Lung (tissue), 12 donors: ENCODE measurements around the gene RPH3AL. TPM values are rescaled to one million over a fixed set of nuclear protein-coding genes. Genes with fewer than 3 reads are reported as not detected.

ENCODE experiments used
- ATAC-seq: fragments of 200-7000 bp; cut with Tn5 transposase; one replicate; pipeline ENCODE4 v1.9.1; 2020; ENCODE audit warnings: moderate number of reproducible peaks; ENCODE audit not compliant: insufficient read depth, low FRiP score
- DNase-seq, 3 donors: peaks; one replicate each; pipeline ENCODE4 v3.0.0-alpha.2; 2013 to 2017
- H3K27ac ChIP-seq, 2 donors: one replicate each; pipeline ENCODE4 v1.5.1; 2013; ENCODE audit warnings: mild to moderate bottlenecking in 2 of 2, moderate library complexity in 2 of 2, control low read depth in 1 of 2, inconsistent platforms in 1 of 2, low read depth in 1 of 2, low read length in 1 of 2
- H3K27me3 ChIP-seq, 3 donors: one replicate each; pipeline ENCODE4 v1.5.1; 2013; ENCODE audit warnings: low read length in 2 of 3; ENCODE audit not compliant: control insufficient read depth in 3 of 3, insufficient read depth in 3 of 3
- H3K36me3 ChIP-seq, 4 donors: one replicate each; pipeline ENCODE4 v1.5.1; 2013; ENCODE audit warnings: low read length in 4 of 4, mild to moderate bottlenecking in 1 of 4, moderate library complexity in 1 of 4; ENCODE audit not compliant: control insufficient read depth in 4 of 4, insufficient read depth in 4 of 4
- H3K4me1 ChIP-seq, 5 donors: one replicate each; pipeline ENCODE4 v1.5.1; 2013; ENCODE audit warnings: low read length in 5 of 5, mild to moderate bottlenecking in 2 of 5, moderate library complexity in 1 of 5; ENCODE audit not compliant: control insufficient read depth in 5 of 5, insufficient read depth in 5 of 5
- H3K4me3 ChIP-seq: one replicate; pipeline ENCODE4 v1.5.1; 2013; ENCODE audit warnings: mild to moderate bottlenecking, control low read depth, moderate library complexity
- H3K9ac ChIP-seq, 2 donors: one replicate each; pipeline ENCODE4 v1.5.1; 2013; ENCODE audit warnings: low read length in 2 of 2, control low read depth in 1 of 2; ENCODE audit not compliant: insufficient read depth in 1 of 2
- H3K9me3 ChIP-seq, 4 donors: one replicate each; pipeline ENCODE4 v1.5.1; 2013; ENCODE audit warnings: low read length in 3 of 4, mild to moderate bottlenecking in 1 of 4, moderate library complexity in 1 of 4; ENCODE audit not compliant: control insufficient read depth in 4 of 4, insufficient read depth in 3 of 4
- CTCF ChIP-seq: IDR thresholded peaks from 2 replicates; pipeline ENCODE4 v1.5.1; 2012; ENCODE audit warnings: mild to moderate bottlenecking; ENCODE audit errors: control extremely low read depth, extremely low read depth
- WGBS, 2 donors: extraction: QIAGEN DNeasy Blood & Tissue Kit; methylation state at CpG; one replicate each; pipeline ENCODE4 v1.1.7; 2013; 5-methylcytosine and 5-hydroxymethylcytosine counted together
- polyA plus RNA-seq, 2 donors: library from polyadenylated mRNA; stranded (reverse); fragments of 200-250 nt; gene quantifications; one replicate each; pipeline ENCODE4 v1.2.1, GENCODE V29; 2013
- total RNA-seq, 2 donors: library from RNA; depleted of rRNA in 1 of 2; stranded (reverse); fragments of >200 nt in 1 of 2; gene quantifications; one replicate each; pipeline ENCODE4 v1.2.1, GENCODE V29; 2014 to 2021
- donor health status: control.
- donor health status: control.
- donor health status: Bipolar disorder and iron deficiency.
- donor health status: healthy.
- donor health status: DM: yes; HTN: yes; CAD: no.

The RPH3AL gene
- total and polyA plus RNA-seq, 4 donors: 19.5 to 76.6 (median 21.6) TPM

GRCh38 chr17:326010-326621, 26.5 kb downstream of the RPH3AL start:
- Histone ChIP-seq H3K4me3 (no peak overlapping the region), H3K27ac (no peak overlapping the region), H3K4me1 (peaks cover 0 to 6% (median 0%) of the 10 kb centered on the region in 5 donors), H3K9ac (no peak overlapping the region), H3K27me3 (peaks cover 0 to 15% (median 12%) of the 10 kb centered on the region in 3 donors), H3K36me3 (peaks cover 0 to 23% (median 0%) of the 10 kb centered on the region in 4 donors), H3K9me3 (no peaks in the 10 kb centered on the region)
- 92% methylated on average over 21 of the region's 21 CpGs for WGBS, 2 donors
- ATAC-seq (no peak), DNase-seq (no peak)
- no peak for TF ChIP-seq CTCF

- no peak for ATAC-seq
- DNase-seq: no peak
- Histone ChIP-seq H3K27ac (no peak overlapping the region), H3K27me3 (peaks cover 0 to 20% (median 12%) of the 10 kb centered on the region in 3 donors), H3K4me3 (no peak overlapping the region), H3K4me1 (peaks cover 0 to 7% (median 0%) of the 10 kb centered on the region in 5 donors), H3K9me3 (no peaks in the 10 kb centered on the region), H3K9ac (no peak overlapping the region), H3K36me3 (peaks cover 0 to 24% (median 0%) of the 10 kb centered on the region in 4 donors)
- TF ChIP-seq CTCF: no peak
- WGBS, 2 donors: 89 to 94% methylated on average over 13 of the region's 13 CpGs
Measured at GRCh38 chr17:325270-326009, 27.2 kb downstream of the RPH3AL start.

GRCh38 chr17:323721-324571, 28.7 kb downstream of the RPH3AL start:
- no peak for TF ChIP-seq CTCF
- ATAC-seq (no peak), DNase-seq (no peak)
- Histone ChIP-seq H3K9ac (no peak overlapping the region), H3K9me3 (no peaks in the 10 kb centered on the region), H3K4me1 (peaks cover 0 to 7% (median 0%) of the 10 kb centered on the region in 5 donors), H3K27ac (no peak overlapping the region), H3K36me3 (peaks cover 0 to 27% (median 0%) of the 10 kb centered on the region in 4 donors), H3K27me3 (peaks cover 0 to 20% (median 12%) of the 10 kb centered on the region in 3 donors), H3K4me3 (no peak overlapping the region)
- 92 to 93% methylated on average over 39 of the region's 39 CpGs for WGBS, 2 donors
